H1 (cell line): ENCODE measurements around the gene XAB2. TPM values are rescaled to one million over a fixed set of nuclear protein-coding genes. Genes with fewer than 3 reads are reported as not detected.

ENCODE experiments used
- CTCF ChIA-PET: fragments of 300-600 bp; sonication (Branson Sonifier 250); formaldehyde crosslinking; loops from one replicate; lab custom pipeline; 2021; ENCODE audit not compliant: partially characterized antibody; lab: Charles Lee
- POLR2A ChIA-PET: fragments of 300-600 bp; sonication (Branson Sonifier 250); formaldehyde crosslinking; loops from one replicate; lab custom pipeline; 2021; ENCODE audit warnings: inconsistent platforms; ENCODE audit not compliant: partially characterized antibody; lab: Charles Lee
- DNase-seq, 2 experiments: peaks; one replicate each; pipeline versions ENCODE4 v3.0.0 to v3.0.0-alpha.2; 2010 to 2022; ENCODE audit warnings: low spot score in 2 of 2, low read depth in 1 of 2, mixed read lengths in 1 of 2
- FAIRE-seq: peaks from 2 replicates; lab custom pipeline; 2011; peaks lifted over from hg19 to GRCh38; lab: Jason Lieb, UNC
- H2AFZ ChIP-seq: 2 replicates; pipeline ENCODE4 v1.8.1; 2012; ENCODE audit warnings: low read length, inconsistent platforms
- H2AK5ac ChIP-seq: 2 replicates; pipeline ENCODE4 v1.6.1; 2013; ENCODE audit warnings: low read depth, low read length
- H2BK120ac ChIP-seq: replicated peaks from 2 replicates; pipeline ENCODE3; 2013; ENCODE audit warnings: low read depth, low read length, inconsistent platforms
- H2BK12ac ChIP-seq: 2 replicates; pipeline ENCODE4 v1.6.1; 2013; ENCODE audit warnings: low read depth, low read length
- H2BK15ac ChIP-seq: 2 replicates; pipeline ENCODE4 v1.6.1; 2013; ENCODE audit warnings: low read length
- H2BK20ac ChIP-seq: 2 replicates; pipeline ENCODE4 v1.6.1; 2013; ENCODE audit warnings: low read length
- H2BK5ac ChIP-seq: 2 replicates; pipeline ENCODE4 v1.6.1; 2013; ENCODE audit warnings: low read depth, low read length
- H3K14ac ChIP-seq: 2 replicates; pipeline ENCODE4 v1.6.1; 2013; ENCODE audit warnings: inconsistent platforms; ENCODE audit not compliant: insufficient read length
- H3K18ac ChIP-seq: 2 replicates; pipeline ENCODE4 v1.6.1; 2013; ENCODE audit warnings: low read length; ENCODE audit errors: extremely low read depth
- H3K23ac ChIP-seq: 2 replicates; pipeline ENCODE4 v1.6.1; 2013; ENCODE audit warnings: inconsistent platforms; ENCODE audit not compliant: insufficient read length
- H3K23me2 ChIP-seq: 2 replicates; pipeline ENCODE4 v1.6.1; 2013; ENCODE audit warnings: low read depth, low read length
- H3K27ac ChIP-seq: 2 replicates; pipeline ENCODE4 v1.6.1; 2011; ENCODE audit warnings: low read depth, low read length, inconsistent platforms
- H3K27me3 ChIP-seq, 4 experiments: replicated peaks in 1 of 4; 1 replicate in 1 of 4; 2 replicates in 3 of 4; pipeline versions ENCODE4 v1.6.1 to v1.8.1; 2011 to 2013; ENCODE audit warnings: low read length in 3 of 4, mild to moderate bottlenecking in 3 of 4, inconsistent platforms in 2 of 4, mixed read lengths in 2 of 4, moderate library complexity in 1 of 4; ENCODE audit not compliant: control insufficient read depth in 3 of 4, insufficient read depth in 3 of 4; ENCODE audit errors: extremely low read depth in 1 of 4
- H3K36me3 ChIP-seq, 4 experiments: 2 replicates each; pipeline versions ENCODE4 v1.6.1 to v1.8.1; 2011 to 2013; ENCODE audit warnings: mild to moderate bottlenecking in 4 of 4, low read length in 3 of 4, moderate library complexity in 2 of 4, control low read depth in 1 of 4, inconsistent platforms in 1 of 4; ENCODE audit not compliant: insufficient read depth in 4 of 4, control insufficient read depth in 2 of 4
- H3K4ac ChIP-seq: replicated peaks from 2 replicates; pipeline ENCODE3; 2013; ENCODE audit warnings: low read length, low read depth, mixed read lengths, inconsistent platforms; ENCODE audit not compliant: insufficient read length
- H3K4me1 ChIP-seq, 4 experiments: replicated peaks in 1 of 4; 1 replicate in 1 of 4; 2 replicates in 3 of 4; pipeline versions ENCODE4 v1.6.1 to v1.8.1; 2011 to 2013; ENCODE audit warnings: low read length in 3 of 4, inconsistent platforms in 2 of 4, mixed read lengths in 1 of 4; ENCODE audit not compliant: insufficient read depth in 4 of 4, control insufficient read depth in 3 of 4
- H3K4me2 ChIP-seq, 2 experiments: 2 replicates each; pipeline versions ENCODE4 v1.6.1 to v1.8.1; 2011 to 2013; ENCODE audit warnings: low read depth in 2 of 2, low read length in 2 of 2, control low read depth in 1 of 2, inconsistent platforms in 1 of 2, mild to moderate bottlenecking in 1 of 2; ENCODE audit not compliant: insufficient read depth in 1 of 2
- H3K4me3 ChIP-seq, 4 experiments: fragments of 200-600, 300-600 bp in 1 of 4; sonication (generic), shearing (Covaris generic), sonication (Bioruptor Twin) in 1 of 4; 2 replicates each; pipeline versions ENCODE4 v1.5.1 to v1.8.1; 2011 to 2016; ENCODE audit warnings: low read length in 4 of 4, low read depth in 3 of 4, control low read depth in 2 of 4, inconsistent platforms in 2 of 4, mild to moderate bottlenecking in 2 of 4, mixed read lengths in 1 of 4, moderate library complexity in 1 of 4; ENCODE audit not compliant: insufficient read depth in 2 of 4; ENCODE audit errors: extremely low read depth in 1 of 4
- H3K56ac ChIP-seq: replicated peaks from 2 replicates; pipeline ENCODE3; 2013; ENCODE audit warnings: low read depth, mild to moderate bottlenecking, mixed read lengths, low read length, inconsistent platforms; ENCODE audit not compliant: insufficient read length
- H3K79me1 ChIP-seq: 2 replicates; pipeline ENCODE4 v1.6.1; 2013; ENCODE audit warnings: low read depth, low read length, control low read depth
- H3K79me2 ChIP-seq, 2 experiments: 2 replicates each; pipeline versions ENCODE4 v1.6.1 to v1.8.1; 2012 to 2013; ENCODE audit warnings: low read length in 2 of 2, mild to moderate bottlenecking in 2 of 2, inconsistent platforms in 1 of 2; ENCODE audit not compliant: insufficient read depth in 2 of 2, control insufficient read depth in 1 of 2
- H3K9ac ChIP-seq, 4 experiments: replicated peaks in 1 of 4; 1 replicate in 1 of 4; 2 replicates in 3 of 4; pipeline versions ENCODE4 v1.6.1 to v1.8.1; 2011 to 2013; ENCODE audit warnings: low read depth in 3 of 4, low read length in 3 of 4, control low read depth in 2 of 4, mild to moderate bottlenecking in 2 of 4, moderate library complexity in 2 of 4, inconsistent platforms in 1 of 4; ENCODE audit errors: extremely low read depth in 1 of 4
- H3K9me3 ChIP-seq, 2 experiments: 2 replicates each; pipeline versions ENCODE4 v1.6.1 to v1.8.1; 2012 to 2013; ENCODE audit warnings: mild to moderate bottlenecking in 2 of 2, moderate library complexity in 2 of 2, control low read depth in 1 of 2, inconsistent platforms in 1 of 2, low read depth in 1 of 2, low read length in 1 of 2, mixed read lengths in 1 of 2; ENCODE audit not compliant: insufficient read depth in 2 of 2
- H4K20me1 ChIP-seq, 2 experiments: replicated peaks in 1 of 2; 2 replicates each; pipeline versions ENCODE3 to v1.8.1; 2011 to 2013; ENCODE audit warnings: inconsistent platforms in 2 of 2, low read length in 2 of 2, mild to moderate bottlenecking in 1 of 2; ENCODE audit not compliant: insufficient read depth in 2 of 2, control insufficient read depth in 1 of 2
- H4K5ac ChIP-seq: 2 replicates; pipeline ENCODE4 v1.6.1; 2013; ENCODE audit warnings: low read length, low read depth, mixed read lengths, inconsistent platforms; ENCODE audit not compliant: insufficient read length
- H4K8ac ChIP-seq: 2 replicates; pipeline ENCODE4 v1.8.0; 2013; ENCODE audit warnings: mild to moderate bottlenecking, moderate library complexity, low read length, inconsistent platforms; ENCODE audit not compliant: insufficient read depth; ENCODE audit errors: extremely low read depth
- H4K91ac ChIP-seq: replicated peaks from 2 replicates; pipeline ENCODE3; 2013; ENCODE audit warnings: low read length, mixed read lengths, inconsistent platforms; ENCODE audit not compliant: insufficient read length
- ATF2 ChIP-seq: IDR thresholded peaks from 2 replicates; pipeline ENCODE4 v1.6.1; 2012; ENCODE audit warnings: low read length, inconsistent platforms
- WGBS, 2 experiments: shearing (Covaris generic) in 1 of 2; methylation state at CpG; one replicate each; pipeline versions ENCODE4 v1.1.6 to v1.1.7; 2013 to 2015; ENCODE audit warnings: low lambda C conversion rate in 2 of 2, mixed read lengths in 2 of 2, inconsistent platforms in 1 of 2, low coverage in 1 of 2, missing lambda C conversion rate in 1 of 2; ENCODE audit not compliant: insufficient replicate concordance in 2 of 2, insufficient coverage in 1 of 2, insufficient read length in 1 of 2; ENCODE audit errors: extremely low coverage in 1 of 2, missing lambda C conversion rate in 1 of 2; 5-methylcytosine and 5-hydroxymethylcytosine counted together
- polyA plus RNA-seq, 7 experiments: library from polyadenylated mRNA; depleted of rRNA in 3 of 7; stranded (reverse) in 5 of 7; unstranded in 2 of 7; fragments of >200 nt in 5 of 7; fragments of 200-250 nt in 2 of 7; gene quantifications; 1 replicate in 5 of 7; 2 replicates in 1 of 7; 4 replicates in 1 of 7; pipeline versions ENCODE4 v1.2.1 to v1.2.3, GENCODE V29; 2011 to 2013; ENCODE audit warnings: missing spikeins in 2 of 7, mixed read lengths in 2 of 7
- total RNA-seq: library from RNA; stranded (reverse); fragmentation: NEBNext Ultra II Directional; extraction: Animal tissue kit (Norgen Biotek cat#: 25700); gene quantifications from 2 replicates; pipeline ENCODE4 v1.2.1, GENCODE V29; 2021

XAB2 gene
- total and polyA plus RNA-seq, 2 of the 8 experiments (the other 6 are each of a cell fraction or from before 2014, with no cell fraction given) = 48.2 to 49.4 TPM

- H3K14ac ChIP-seq = no peak within 1 kb of the TSS
- no peak within 1 kb of the TSS for H3K27ac ChIP-seq
- H3K4ac ChIP-seq = no peak within 1 kb of the TSS
- no peak within 1 kb of the TSS for H3K56ac ChIP-seq
- no peak within 1 kb of the TSS for H3K9ac ChIP-seq
- CTCF ChIA-PET = interaction anchor here (1.9 kb wide), 1 partner anchor 109 kb away, joined by 9 read pairs; no protein-coding TSS in a partner anchor
- H3K4me3 ChIP-seq = no peak within 1 kb of the TSS
- H4K5ac ChIP-seq = no peak within 1 kb of the TSS
- no peak within 1 kb of the TSS; the same call in 1 of the 2 replicates for H3K18ac ChIP-seq
- H2BK12ac ChIP-seq = 0 out of 2 replicates have a peak within 1 kb of the TSS, but pooled peaks have one; percentile 39
- H3K79me1 ChIP-seq = no peaks in the 10 kb centered on the region
- H3K79me2 ChIP-seq = no peaks in the 10 kb centered on the region; a peak in 1 of 4 replicates
- H3K23me2 ChIP-seq = peaks cover 4% of the 10 kb centered on the region; the same call in 1 of the 2 replicates
- H2BK5ac ChIP-seq = no peak within 1 kb of the TSS
- TF ChIP-seq ATF2 = no peak
- H3K4me1 ChIP-seq = peaks cover 0 to 3% (median under 1%) of the 10 kb centered on the region in 4 experiments; a peak in 5 of 7 replicates
- no peak within 1 kb of the TSS for H2BK120ac ChIP-seq
- H2BK15ac ChIP-seq = no peak within 1 kb of the TSS
- no peak within 1 kb of the TSS for H3K23ac ChIP-seq
- no peak within 1 kb of the TSS; the same call in 1 of the 2 replicates for H4K8ac ChIP-seq
- H4K20me1 ChIP-seq = no peaks in the 10 kb centered on the region
- H2AK5ac ChIP-seq = 0 out of 2 replicates have a peak within 1 kb of the TSS, but pooled peaks have one; percentile 71
- H3K27me3 ChIP-seq = peaks cover 0 to 8% (median 3%) of the 10 kb centered on the region in 4 experiments; a peak in 3 of 7 replicates
- DNase-seq = no peak
- no peaks in the 10 kb centered on the region for H3K36me3 ChIP-seq
- no peaks in the 10 kb centered on the region for H3K9me3 ChIP-seq
- H2AFZ ChIP-seq = no peak within 1 kb of the TSS
- H4K91ac ChIP-seq = peak within 1 kb of the TSS; percentile 30
- no peak within 1 kb of the TSS for H3K4me2 ChIP-seq
- WGBS, 2 experiments = 85% methylated on average over 8 of the region's 10 CpGs; no CpG with 5 or more reads in 1 of the 2 experiments
- no peak within 1 kb of the TSS for H2BK20ac ChIP-seq
- no peak for FAIRE-seq
- POLR2A ChIA-PET = no interaction called here
These were observed 47.5 kb upstream of the XAB2 start, which contains the start of gene MCEMP1 for GRCh38 chr19:7676854-7677253. TSS of gene MCEMP1 (plus strand) at chr19:7677090. CDS start at chr19:7677121, 31 bp downstream.
